GM18520 (cell line): ENCODE results near the gene CHADL.
"Not testable (repeated sequence)": the region's sequence is repeated elsewhere in the genome, so short reads cannot be mapped to it uniquely, and the experiment has no call there.

Experiments
- ATAC-seq: cut with Tn5 transposase; IDR thresholded peaks from one replicate; pipeline ENCODE4 v1.9.1; 2021; ENCODE audit not compliant: unreplicated experiment

The CHADL gene

DNA sequence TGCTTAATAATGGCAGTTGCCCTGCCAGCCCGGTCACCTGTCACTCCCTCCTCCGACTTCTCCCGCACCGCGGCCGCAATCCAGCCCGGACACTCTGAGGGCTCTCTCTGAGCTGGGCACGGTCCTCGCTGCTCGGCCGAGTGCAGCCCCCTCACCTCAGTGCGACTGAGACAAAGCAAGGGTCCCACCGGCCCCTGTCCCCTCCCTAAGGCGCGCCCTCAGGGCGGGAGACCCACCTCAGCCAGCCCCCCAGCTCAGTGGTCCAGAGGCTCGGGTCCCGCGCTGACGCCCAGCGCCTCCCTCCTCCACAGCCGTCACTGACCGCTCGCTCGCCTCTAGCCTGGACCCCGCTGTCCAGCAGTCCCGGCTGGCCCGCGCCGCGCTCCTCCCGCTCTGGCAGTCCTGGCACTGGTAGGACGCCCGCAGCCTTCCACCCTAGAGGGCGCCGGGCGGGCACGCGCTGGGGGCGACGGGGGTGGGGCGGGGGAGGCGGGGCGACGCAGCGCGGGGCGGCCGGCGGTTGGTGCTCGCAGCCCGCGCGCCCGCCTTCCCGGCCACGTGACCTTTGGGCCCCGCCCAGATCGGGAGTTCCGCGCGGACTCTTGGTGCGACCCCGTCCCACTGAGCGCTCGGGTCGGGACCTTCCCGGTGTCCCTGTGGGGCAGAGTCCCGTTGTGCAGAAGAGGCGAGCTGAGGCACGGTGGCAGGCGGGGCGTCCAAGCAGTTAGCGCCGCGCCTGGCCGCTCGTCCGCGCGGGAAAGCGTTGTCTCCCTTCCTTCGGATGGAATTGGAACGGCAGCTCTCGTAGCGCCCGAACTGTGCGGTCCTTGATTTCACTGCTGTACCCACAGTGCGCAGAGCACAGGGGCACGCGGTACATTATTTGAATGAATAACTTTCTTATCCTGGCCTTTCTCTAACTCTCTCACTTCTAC is 43.4 kb downstream of the CHADL start:
- peak; percentile 82 for ATAC-seq

DNA sequence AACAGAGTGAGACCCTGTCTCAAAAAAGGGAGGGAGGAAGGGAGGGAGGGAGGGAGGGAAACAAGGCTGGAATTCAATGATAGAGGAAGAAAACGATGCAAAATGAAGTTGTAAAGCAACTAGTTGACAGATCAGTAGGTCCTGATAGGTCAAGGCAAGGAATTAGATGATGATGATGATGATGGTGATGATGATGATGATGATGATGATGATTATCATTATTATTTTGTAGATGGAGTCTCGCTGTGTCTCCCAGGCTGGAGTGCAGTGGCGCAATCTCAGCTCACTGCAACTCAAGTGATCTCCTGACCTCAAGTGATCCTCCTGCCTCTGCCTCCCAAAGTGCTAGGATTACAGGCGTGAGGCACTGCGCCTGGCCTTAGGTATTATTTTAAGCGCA is 46.9 kb downstream of the CHADL start:
- ATAC-seq = no peak

DNA sequence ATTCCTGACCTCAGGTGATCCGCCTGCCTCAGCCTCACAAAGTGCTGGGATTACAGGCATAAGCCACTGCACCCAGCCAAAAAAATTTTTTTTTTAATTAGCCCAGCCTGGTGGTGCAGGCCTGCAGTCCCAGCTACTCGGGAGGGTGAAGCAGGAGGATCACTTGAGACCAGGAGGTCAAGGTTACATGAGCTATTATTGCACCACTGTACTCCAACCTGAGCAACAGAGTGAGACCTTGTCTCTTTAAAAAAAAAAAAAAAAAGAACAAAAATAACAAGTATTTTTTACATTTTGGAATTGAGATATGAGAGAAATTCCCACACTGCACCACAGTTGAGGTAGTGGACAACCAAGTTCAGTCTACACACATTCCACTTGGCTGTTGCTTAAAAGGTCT is 49.3 kb downstream of the CHADL start:
- ATAC-seq = no peak

DNA sequence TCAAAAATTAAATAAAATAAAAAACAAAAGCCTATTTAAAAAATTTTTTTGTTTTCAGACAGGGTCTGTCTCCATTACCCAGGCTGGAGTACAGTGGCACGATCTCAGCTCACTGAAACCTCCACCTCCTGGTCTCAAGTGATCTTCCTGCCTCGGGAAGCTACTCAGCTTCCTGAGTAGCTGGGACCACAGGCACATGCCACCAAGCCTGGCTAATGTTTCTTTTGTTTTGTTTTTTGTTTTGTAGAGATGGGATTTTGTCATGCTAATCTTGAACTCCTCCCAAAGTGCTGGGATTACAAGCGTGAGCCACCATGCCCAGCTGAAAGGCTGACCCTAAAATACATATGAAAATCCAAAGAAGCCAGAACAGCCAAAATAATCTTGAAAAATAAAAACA is 56.1 kb downstream of the CHADL start:
- no peak for ATAC-seq

DNA sequence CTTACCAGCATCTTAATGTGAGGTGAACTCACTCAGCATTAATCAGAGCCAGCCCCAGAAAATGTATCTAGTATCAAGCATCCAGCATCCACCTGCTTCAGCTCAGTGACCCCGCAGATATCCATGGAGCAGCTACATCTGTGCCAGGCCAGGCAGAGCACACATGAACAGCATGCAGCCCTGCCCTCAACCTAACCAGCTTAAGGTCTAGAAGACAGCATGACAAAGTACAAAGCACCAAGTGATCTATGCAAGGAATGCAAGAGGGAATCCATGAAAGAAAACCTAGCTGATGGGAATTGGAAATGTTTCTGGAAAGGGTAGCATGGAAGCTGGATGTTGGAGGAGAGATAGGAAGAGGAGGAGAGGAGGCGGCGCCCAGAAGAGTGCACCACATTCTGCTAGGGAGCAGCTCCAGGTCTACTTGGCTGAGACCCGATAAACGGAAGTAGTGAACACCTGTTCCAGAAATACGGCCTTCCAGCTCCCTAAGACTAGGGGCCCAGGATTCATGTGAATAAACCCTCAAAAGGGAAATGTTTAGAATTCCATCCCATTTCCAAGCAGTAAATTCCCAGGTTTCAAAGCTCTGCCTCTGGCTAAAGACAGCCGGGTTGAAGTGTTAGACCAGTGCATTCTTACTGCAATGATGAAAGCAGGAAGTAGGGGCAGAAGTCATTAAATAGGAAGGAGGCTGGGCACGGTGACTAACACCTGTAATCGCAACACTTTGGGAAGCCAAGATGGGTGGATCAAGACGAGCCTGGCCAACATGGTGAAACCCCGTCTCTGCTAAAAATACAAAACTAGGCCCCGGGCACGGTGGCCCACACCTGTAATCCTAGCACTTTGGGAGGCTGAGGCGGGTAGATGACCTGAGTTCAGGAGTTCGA is 59.1 kb downstream of the CHADL start:
- ATAC-seq = no peak

DNA sequence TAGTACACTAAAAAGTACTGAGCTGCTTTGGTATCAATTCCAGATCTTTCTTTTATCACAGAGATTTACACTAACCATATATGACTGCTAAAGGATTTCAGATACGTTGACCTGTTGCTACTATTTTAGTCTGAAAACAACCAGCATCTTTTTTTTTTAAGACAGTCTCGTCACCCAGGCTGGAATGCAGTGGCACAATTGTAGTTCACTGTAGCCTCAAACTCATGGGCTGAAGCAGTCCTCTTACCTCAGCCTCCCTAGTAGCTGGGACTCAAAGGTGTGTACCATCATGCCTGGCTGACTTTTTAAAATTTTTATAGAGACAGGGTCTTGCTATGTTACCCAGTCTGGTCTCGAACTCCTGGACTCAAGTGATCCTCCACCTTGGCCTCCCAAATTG is 59.8 kb downstream of the CHADL start:
- no peak for ATAC-seq

DNA sequence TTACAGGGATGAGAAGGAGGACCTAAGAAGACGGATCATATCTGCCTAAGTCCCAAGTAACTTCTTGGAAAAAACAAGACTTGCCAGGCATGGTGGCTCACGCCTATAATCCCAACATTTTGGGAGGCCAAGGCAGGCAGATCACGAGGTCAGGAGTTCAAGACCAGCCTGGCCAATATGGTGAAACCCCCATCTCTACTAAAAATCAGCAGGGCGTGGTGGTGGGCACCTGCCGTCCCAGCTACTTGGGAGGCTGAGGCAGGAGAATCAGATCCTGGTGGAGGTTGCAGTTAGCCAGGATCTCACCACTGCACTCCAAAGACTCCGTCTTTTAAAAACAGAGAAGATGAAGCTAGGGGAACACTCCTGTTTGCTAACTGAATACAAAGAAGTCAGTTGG is 60.4 kb downstream of the CHADL start:
- ATAC-seq = not testable (repeated sequence)
